ENCODE data around the gene TOR1A.
"Not testable (repeated sequence)": the region's sequence is repeated elsewhere in the genome, so short reads cannot be mapped to it uniquely, and the experiment has no call there.

The TOR1A gene

DNA sequence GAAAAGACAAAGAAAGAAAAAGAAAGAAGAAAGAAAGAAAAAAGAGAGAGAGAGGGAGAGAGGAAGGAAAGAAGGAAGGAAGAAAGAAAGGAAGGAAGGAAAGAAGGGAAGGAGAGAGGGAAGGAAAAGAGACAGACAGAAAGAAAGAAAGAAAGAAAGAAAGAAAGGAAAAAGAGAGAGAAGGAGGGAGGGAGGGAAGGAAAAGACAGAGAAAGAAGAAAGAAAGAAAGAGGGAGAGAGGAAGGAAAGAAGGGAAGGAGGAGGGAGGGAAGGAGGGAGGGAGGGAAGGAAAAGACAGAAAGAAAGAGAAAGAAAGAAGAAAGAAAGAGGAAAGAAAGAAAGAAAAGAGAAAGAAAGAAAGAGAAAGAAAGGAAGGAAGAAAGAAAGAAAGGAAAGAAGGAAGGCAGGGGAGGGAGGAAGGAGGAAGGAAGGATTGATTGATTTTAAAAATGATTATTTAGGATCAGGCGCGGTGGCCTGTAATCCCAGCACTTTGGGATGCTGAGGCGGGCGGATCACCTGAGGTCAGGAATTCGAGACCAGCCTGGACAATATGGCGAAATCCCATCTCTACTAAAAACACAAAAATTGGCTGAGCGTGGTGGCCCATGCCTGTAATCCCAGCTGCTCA is 44.3 kb downstream of the TOR1A start:
- DNase-seq = no peak

GRCh38 chr9:129778469-129778868 is 45.5 kb downstream of the TOR1A start:
- DNase-seq = no peak

GRCh38 chr9:129777769-129778130 is 46.2 kb downstream of the TOR1A start:
- no peak for DNase-seq

DNA sequence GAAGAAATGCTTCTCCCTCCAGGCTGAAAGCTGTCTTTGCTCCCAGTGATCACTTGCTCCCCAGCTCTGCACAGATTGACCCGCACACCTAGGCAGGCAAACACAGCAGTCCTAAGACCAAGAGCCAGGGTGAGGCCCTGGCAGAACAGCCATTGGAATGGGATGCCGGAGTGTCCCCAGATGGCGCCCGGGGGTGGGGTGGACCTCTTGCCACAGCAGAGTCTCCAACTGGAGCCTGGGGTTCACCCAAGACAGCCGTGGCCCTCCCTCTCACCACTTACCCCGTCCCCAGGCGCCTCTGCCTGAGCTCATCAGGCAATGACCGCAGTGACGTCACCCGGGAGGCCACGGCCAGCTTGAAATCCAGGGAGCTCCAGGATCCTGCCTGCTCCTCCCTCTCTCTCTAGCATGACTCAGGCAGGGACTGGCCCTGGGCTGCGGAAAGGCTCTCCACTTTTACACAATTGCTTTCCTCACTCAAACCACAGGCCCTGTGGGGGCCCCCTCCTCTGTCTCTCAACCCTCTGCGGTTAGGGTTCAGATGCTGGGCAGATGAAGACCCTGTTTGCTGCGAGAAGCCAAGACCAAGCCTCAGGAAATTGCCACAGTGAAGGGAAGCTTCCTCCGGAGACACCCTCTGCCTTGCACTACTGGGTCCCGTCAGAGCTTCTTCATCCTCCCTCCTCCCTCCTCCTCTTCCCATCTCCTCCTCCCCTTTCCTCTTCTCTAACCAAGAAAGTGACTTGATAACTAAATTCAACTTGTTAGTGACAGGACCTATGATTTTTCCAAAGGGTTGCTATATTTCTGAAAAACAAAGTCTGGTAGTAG is 46.8 kb downstream of the TOR1A start:
- DNase-seq = no peak

GRCh38 chr9:129776566-129776937 is 47.4 kb downstream of the TOR1A start:
- DNase-seq = no peak

DNA sequence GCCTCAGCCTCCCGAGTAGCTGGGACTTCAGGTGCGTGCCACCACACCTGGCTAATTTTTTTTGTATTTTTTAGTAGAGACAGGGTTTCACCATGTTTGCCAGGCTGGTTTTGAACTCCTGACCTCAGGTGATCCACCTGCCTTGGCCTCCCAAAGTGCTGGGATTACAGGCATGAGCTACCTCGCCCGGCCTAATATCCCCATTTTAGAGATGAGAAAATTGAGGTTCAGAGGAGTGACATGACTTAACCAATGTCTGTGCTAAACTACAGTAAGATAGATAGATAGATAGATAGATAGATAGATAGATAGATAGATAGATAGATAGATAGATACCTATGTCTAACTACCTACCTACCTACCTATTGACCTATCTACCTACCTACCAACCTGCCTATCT is 47.8 kb downstream of the TOR1A start:
- not testable (repeated sequence) for DNase-seq

GRCh38 chr9:129775448-129775798 is 48.5 kb downstream of the TOR1A start:
- DNase-seq = no peak

DNA sequence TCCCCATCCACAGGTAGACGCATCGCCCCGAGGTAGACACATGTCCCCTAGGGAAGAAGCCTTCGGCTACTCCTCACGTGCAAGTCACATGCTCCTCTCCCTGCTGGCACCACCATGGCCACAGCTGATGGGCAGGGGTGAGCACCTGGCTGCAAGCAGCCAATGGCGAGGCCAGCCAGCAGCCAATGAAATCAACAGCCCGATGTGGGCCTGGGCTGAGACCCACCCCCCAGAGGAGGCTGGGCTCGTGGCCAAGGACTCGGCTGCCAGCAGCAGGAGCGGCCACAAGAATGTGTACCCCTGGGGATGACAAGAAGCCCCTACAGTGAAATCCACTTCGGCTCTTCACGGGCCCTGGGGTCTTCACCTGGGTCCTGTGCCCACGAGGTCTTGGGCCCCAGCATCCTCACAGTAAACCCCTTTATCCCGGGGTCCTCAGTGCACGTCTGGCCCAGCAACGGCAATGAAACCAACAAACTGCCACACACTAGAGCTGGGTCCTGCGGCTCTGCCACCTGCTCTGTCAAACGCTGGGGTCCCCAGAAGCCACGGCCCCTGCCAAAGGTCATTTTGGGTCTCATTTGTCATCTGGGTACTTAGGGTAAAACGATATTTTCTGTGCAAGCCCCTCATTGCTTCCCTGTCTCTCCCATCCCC is 49.0 kb downstream of the TOR1A start:
- DNase-seq = no peak

DNA sequence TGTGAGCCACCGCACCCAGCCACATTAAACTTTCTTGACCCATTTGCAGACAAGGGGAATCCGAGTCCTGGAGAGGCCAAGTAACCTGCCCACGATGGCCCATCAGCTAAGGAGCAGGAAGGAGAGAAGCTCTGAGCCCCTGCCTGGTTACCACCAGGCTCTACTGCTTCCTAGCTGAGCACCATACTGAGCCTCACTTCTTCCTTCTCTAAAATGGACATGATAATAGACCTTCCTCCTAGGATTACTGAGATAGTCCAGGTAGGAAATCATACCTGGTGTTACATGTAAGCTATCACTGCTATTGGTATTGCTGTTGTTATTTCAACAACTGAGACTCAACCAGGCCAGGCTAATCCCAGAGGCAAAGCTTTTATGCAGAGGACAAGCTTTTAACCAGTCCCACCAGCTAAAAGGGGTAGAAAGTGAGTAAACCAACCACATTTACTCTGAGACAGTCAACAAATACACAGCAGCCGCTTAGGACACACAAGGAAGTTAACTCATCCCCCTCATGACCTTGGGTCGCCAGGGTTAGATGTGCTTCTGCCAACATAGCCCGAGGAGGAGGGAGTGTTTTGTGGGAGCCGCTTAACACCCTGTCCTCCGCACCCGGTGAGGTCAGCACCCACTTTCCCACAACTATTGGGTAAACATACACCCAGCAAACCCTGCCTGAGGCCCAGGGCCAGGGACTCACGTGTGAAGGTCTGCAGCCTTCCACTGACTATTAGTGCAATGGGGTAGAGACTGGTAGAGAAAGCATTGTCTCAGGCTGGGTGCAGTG is 50.5 kb downstream of the TOR1A start:
- no peak for DNase-seq

- no peak for DNase-seq
Observed at GRCh38 chr9:129770741-129771140, 53.2 kb downstream of the TOR1A start.

DNA sequence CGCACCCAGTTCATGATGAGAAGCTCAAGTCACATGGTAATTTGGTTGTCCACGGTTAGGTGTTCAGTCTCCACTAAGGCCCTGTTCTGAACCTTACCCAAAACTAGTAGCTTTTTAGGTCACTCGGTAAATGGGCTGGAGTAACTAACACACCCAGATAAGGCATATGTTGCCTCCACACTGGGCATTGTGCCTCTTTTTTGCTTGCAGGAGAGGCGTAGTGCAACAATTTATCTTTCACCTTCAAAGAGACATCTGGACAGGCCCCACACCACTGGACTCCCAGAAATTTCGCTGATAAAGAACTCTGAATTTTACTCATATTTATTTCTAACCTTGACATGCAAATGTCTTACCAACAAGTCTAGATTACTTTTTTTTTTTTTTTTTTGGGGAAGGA is 54.3 kb downstream of the TOR1A start:
- no peak for DNase-seq

GRCh38 chr9:129768486-129768885 is 55.5 kb downstream of the TOR1A start:
- DNase-seq = no peak

DNA sequence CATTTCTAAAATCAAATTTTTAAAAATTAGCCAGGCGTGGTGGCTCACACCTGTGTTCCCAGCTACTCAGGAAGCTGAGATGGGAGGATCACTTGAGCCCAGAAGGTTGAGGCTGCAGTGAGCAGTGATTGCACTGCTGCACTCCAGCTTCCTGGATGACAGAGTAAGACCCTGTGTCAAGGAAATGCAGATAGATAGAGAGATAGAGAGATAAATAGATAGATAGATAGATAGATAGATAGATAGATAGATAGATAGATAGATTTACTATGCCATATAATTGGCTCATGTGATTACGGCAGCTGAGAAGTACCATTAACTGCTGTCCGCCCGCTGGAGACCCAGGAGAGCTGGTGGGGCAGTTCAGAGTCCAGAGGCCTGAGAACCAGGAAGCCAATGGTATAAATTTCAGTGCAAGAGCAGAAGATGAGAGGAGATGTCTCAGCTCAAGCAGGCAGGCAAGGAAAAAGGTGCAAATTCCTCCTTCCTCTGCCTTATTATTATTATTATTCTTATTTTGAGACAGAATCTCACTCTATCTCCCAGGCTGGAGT is 58.1 kb downstream of the TOR1A start:
- DNase-seq = no peak

- DNase-seq = no peak
Observed at GRCh38 chr9:129762985-129763926, 60.7 kb downstream of the TOR1A start.

All from effector CD8-positive, alpha-beta T cell (primary cell).